NAMALWA (cell line): Measurements from ENCODE around the gene GMDS.

Experiments used
- DNase-seq: peaks from one replicate; pipeline ENCODE4 v3.0.0-alpha.2; 2015; ENCODE audit warnings: low spot score

GMDS gene

GRCh38 chr6:2133716-2134310 is 111.6 kb downstream of the GMDS start:
- DNase-seq: no peak

- DNase-seq: no peak
Observed at GRCh38 chr6:2132916-2133315, 112.5 kb downstream of the GMDS start.

GRCh38 chr6:2132416-2132815 is 113.0 kb downstream of the GMDS start:
- DNase-seq: no peak

- no peak for DNase-seq
Observed at GRCh38 chr6:2129182-2129621, 116.2 kb downstream of the GMDS start.

- no peak for DNase-seq
Observed at GRCh38 chr6:2127484-2127911, 117.9 kb downstream of the GMDS start.

- no peak for DNase-seq
Observed at GRCh38 chr6:2126351-2126750, 119.1 kb downstream of the GMDS start.

- DNase-seq: no peak
Observed at GRCh38 chr6:2125158-2125557, 120.2 kb downstream of the GMDS start.

GRCh38 chr6:2124260-2124709 is 121.1 kb downstream of the GMDS start:
- no peak for DNase-seq

GRCh38 chr6:2120912-2121311 is 124.5 kb downstream of the GMDS start:
- no peak for DNase-seq

GRCh38 chr6:2119275-2119674 is 126.1 kb downstream of the GMDS start:
- no peak for DNase-seq

- no peak for DNase-seq
Observed at GRCh38 chr6:2118136-2118535, 127.3 kb downstream of the GMDS start.

GRCh38 chr6:2117447-2117846 is 128.0 kb downstream of the GMDS start:
- DNase-seq: no peak

GRCh38 chr6:2116496-2116895 is 128.9 kb downstream of the GMDS start:
- DNase-seq: no peak

GRCh38 chr6:2114100-2114499 is 131.3 kb downstream of the GMDS start:
- DNase-seq: no peak

- DNase-seq: no peak
Observed at GRCh38 chr6:2111162-2111677, 134.2 kb downstream of the GMDS start.

GRCh38 chr6:2110504-2110903 is 134.9 kb downstream of the GMDS start:
- no peak for DNase-seq

GRCh38 chr6:2109796-2110195 is 135.6 kb downstream of the GMDS start:
- DNase-seq: no peak

GRCh38 chr6:2108700-2109306 is 136.6 kb downstream of the GMDS start:
- DNase-seq: no peak

GRCh38 chr6:2104524-2104880 is 140.9 kb downstream of the GMDS start:
- no peak for DNase-seq

- peak; percentile 55 for DNase-seq
Observed at GRCh38 chr6:2103765-2104523, 141.5 kb downstream of the GMDS start.

- DNase-seq: no peak
Observed at GRCh38 chr6:2102966-2103365, 142.4 kb downstream of the GMDS start.

- DNase-seq: no peak
Observed at GRCh38 chr6:2102316-2102883, 143.0 kb downstream of the GMDS start.

- DNase-seq: no peak
Observed at GRCh38 chr6:2101213-2101612, 144.2 kb downstream of the GMDS start.
